Right lobe of liver (tissue), 4 donors: ENCODE results near the gene MMS19.

Experiments used
- POLR2A ChIP-seq: fragments of 450-650 bp; IDR thresholded peaks from one replicate; pipeline ENCODE4 v1.6.1; 2017; ENCODE audit warnings: antibody characterized with exemption, mild to moderate bottlenecking
- TF ChIP-seq, protein P1 (sequence below), 4 donors: fragments of 200-600 bp in 3 of 4; fragments of 450-650 bp in 1 of 4; IDR thresholded peaks; one replicate each; pipeline versions ENCODE4 v1.5.1 to v1.8.0; 2016 to 2022; ENCODE audit warnings: antibody characterized with exemption in 4 of 4, mild to moderate bottlenecking in 2 of 4
- donor health status: DM: no; HTN: no; CAD: no.
- donor health status: DM: no; HTN: no; CAD: no.
- donor health status: DM: no; HTN: yes; CAD: no.

- TF ChIP-seq, protein P1, sequence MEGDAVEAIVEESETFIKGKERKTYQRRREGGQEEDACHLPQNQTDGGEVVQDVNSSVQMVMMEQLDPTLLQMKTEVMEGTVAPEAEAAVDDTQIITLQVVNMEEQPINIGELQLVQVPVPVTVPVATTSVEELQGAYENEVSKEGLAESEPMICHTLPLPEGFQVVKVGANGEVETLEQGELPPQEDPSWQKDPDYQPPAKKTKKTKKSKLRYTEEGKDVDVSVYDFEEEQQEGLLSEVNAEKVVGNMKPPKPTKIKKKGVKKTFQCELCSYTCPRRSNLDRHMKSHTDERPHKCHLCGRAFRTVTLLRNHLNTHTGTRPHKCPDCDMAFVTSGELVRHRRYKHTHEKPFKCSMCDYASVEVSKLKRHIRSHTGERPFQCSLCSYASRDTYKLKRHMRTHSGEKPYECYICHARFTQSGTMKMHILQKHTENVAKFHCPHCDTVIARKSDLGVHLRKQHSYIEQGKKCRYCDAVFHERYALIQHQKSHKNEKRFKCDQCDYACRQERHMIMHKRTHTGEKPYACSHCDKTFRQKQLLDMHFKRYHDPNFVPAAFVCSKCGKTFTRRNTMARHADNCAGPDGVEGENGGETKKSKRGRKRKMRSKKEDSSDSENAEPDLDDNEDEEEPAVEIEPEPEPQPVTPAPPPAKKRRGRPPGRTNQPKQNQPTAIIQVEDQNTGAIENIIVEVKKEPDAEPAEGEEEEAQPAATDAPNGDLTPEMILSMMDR (IDR thresholded peaks at IDR 0.05), result peak; percentile 12 to 45 (median 40)
- no peak for TF ChIP-seq POLR2A
These were observed 36.6 kb upstream of the MMS19 start for GRCh38 chr10:97534746-97535367.
